Activated T-helper 17 cell treated with anti-CD3 and anti-CD28 coated beads, Interleukin-2, amount 50 U/mL, for 72 hours (primary cell): Measurements from ENCODE around the gene SLC1A3. TPM values are rescaled to one million over a fixed set of nuclear protein-coding genes. Genes with fewer than 3 reads are reported as not detected.

Experiments
- ATAC-seq: fragments of 150-1000 bp; cut with Tn5 transposase; replicated peaks from 2 replicates; pipeline ENCODE4 v1.10.0; 2021; ENCODE audit warnings: mild to moderate bottlenecking, moderate library complexity
- H3K27ac Mint-ChIP-seq: one replicate; pipeline ENCODE4 v1.8.0; 2022; ENCODE audit warnings: mixed read lengths
- H3K27me3 Mint-ChIP-seq: one replicate; pipeline ENCODE4 v1.8.0; 2022; ENCODE audit warnings: mixed read lengths
- H3K36me3 Mint-ChIP-seq: one replicate; pipeline ENCODE4 v1.8.0; 2022; ENCODE audit warnings: low read depth, mild to moderate bottlenecking, mixed read lengths
- H3K4me1 Mint-ChIP-seq: one replicate; pipeline ENCODE4 v1.8.0; 2022; ENCODE audit warnings: mixed read lengths
- H3K4me3 Mint-ChIP-seq: one replicate; pipeline ENCODE4 v1.8.0; 2022; ENCODE audit warnings: mild to moderate bottlenecking, mixed read lengths
- H3K9me3 Mint-ChIP-seq: one replicate; pipeline ENCODE4 v1.8.0; 2022; ENCODE audit warnings: mixed read lengths
- total RNA-seq, 2 donors: library from RNA; stranded (reverse); gene quantifications; one replicate each; pipeline ENCODE4 v1.2.3, GENCODE V29; 2022

The SLC1A3 gene
- total RNA-seq, 2 donors from 2014 or later = 0.26 TPM; not detected in 1

GRCh38 chr5:36610621-36611020, 4.2 kb downstream of the SLC1A3 start:
- ATAC-seq = no peak
- no peak overlapping the region for H3K27ac Mint-ChIP-seq
- H3K27me3 Mint-ChIP-seq = peaks cover 39% of the 10 kb centered on the region
- peaks cover 4% of the 10 kb centered on the region for H3K4me1 Mint-ChIP-seq
- H3K36me3 Mint-ChIP-seq = no peaks in the 10 kb centered on the region
- no peak overlapping the region for H3K4me3 Mint-ChIP-seq
- H3K9me3 Mint-ChIP-seq = peaks cover 3% of the 10 kb centered on the region

DNA sequence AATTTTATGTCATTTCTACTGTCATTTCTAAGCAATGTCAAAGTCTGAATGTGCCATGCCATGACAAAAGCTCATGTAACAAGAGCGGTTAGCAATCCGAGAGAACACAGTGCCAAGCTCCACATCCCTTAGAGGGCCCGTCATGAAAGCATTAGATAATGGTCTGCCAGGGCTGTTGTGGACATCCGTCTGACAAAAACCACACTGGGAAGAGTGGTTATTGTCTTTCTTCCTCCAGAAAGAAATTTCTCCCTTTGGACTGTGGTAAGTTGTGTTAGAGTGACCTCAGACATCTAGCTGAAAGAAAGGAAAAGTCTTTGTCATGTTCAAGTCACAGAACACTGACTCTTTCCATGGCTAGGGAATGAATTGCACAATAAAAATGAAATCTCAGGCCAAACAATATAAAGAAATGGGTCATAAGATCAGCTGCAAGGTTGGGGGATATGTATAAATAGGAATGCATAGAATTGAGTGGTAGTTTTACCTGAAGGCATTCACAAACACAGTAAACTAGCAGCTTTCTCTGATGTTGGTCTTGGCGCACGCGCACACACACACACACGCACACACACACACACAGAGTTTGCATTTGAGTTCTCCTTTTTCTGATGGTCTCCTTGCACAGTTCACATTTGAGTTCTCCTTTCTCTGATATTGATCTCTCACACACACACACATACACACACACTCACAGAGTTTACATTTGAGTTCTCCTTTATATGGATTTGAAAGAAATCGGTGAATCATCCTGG, 5.3 kb downstream of the SLC1A3 start:
- no peak for ATAC-seq
- no peak overlapping the region for H3K27ac Mint-ChIP-seq

DNA sequence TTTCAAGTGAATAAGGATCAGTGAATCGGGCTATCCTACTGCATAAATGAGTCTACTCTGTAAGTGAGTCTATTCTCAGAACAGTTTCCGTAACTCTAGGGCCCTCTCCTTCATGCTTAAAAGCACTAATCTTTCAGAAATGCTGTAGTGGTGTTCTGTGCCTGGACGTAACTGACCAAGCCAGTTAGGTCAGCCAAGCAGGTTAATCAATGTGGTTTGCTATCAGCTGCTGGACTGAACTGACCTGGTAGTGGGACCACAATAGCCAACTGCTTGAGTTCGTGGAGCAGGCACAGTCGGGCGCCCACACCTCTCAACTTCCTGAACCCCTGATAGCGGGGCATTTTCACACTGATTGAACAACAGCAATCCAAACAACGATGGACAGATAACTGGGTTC, 6.8 kb downstream of the SLC1A3 start:
- Mint-ChIP-seq H3K4me1 (no peaks in the 10 kb centered on the region), H3K36me3 (no peaks in the 10 kb centered on the region), H3K9me3 (peaks cover 3% of the 10 kb centered on the region), H3K4me3 (no peak overlapping the region), H3K27ac (no peak overlapping the region), H3K27me3 (peaks cover 38% of the 10 kb centered on the region)
- ATAC-seq = no peak

More for the DNA sequence above, 5.3 kb downstream of the SLC1A3 start:
- H3K4me1 Mint-ChIP-seq = peaks cover under 1% of the 10 kb centered on the region
- H3K27me3 Mint-ChIP-seq = peaks cover 40% of the 10 kb centered on the region
- no peak overlapping the region for H3K4me3 Mint-ChIP-seq
- peaks cover 3% of the 10 kb centered on the region for H3K9me3 Mint-ChIP-seq
- H3K36me3 Mint-ChIP-seq = no peaks in the 10 kb centered on the region

- Mint-ChIP-seq H3K4me3 (no peak overlapping the region), H3K27ac (no peak overlapping the region), H3K9me3 (peaks cover 3% of the 10 kb centered on the region), H3K4me1 (no peaks in the 10 kb centered on the region), H3K27me3 (peaks cover 34% of the 10 kb centered on the region), H3K36me3 (no peaks in the 10 kb centered on the region)
- no peak for ATAC-seq
Observed at GRCh38 chr5:36613771-36614656, 7.6 kb downstream of the SLC1A3 start.

DNA sequence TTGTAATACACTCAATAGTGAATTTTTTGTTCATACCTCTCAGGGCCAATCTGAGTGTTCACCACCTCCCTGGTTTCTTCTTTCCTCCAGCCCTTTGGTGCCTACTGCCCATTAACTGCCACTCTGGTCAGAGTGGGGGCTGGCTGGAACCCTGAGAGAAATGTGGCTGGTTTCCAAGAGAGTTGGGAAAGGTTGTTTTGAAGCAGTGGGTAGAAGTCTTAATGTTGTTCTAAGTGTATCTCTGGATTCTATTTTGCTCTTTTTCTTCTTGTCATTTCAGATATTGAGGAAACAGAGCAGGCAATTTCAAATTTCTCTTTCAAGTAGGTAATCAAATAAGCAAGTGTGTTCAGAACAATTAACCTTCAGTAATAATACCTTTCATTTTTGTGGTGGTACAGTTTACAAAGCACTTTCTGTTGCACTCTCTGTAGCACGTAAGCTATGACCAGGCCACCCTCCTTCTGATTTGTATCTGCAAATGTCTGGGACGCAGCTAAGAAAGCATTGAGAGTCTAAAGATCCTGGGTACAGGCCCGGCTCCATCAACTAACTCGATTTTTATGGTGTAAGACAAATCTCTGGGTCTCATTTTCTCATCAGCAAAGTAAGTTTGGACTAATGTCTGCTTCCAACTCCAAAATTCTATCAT, 8.4 kb downstream of the SLC1A3 start:
- Mint-ChIP-seq H3K36me3 (no peaks in the 10 kb centered on the region), H3K27ac (no peak overlapping the region), H3K4me3 (no peak overlapping the region), H3K9me3 (peaks cover 3% of the 10 kb centered on the region), H3K27me3 (peaks cover 34% of the 10 kb centered on the region), H3K4me1 (no peaks in the 10 kb centered on the region)
- ATAC-seq = no peak

DNA sequence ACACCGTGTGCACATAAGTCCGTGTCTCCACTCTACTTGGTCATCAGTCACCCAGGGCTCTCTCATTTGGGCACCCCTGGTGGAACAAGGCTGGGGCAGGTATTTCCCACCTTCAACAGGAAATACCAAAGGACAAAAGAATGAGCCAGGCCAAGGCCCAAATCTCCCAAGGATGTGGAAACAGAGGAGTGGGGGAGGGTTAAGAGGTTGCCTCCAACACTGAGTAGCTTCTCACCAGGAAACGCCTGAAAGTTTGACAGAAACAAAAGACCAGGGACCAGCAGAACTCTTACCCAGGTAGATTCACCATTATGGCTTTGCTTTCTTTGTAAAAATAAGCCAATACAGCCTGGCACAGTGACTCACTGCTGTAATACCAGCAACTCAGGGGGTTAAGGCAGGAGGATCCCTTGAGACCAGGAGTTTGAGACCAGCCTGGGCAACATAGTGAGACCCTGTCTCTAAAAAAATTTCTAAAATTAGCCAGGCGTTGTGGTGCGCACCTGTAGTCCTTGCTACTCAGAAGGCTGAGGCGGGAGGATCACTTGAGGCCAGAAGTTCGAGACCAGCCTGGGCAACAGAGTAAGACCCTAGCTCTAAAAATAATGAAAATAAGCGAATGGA, 12.7 kb downstream of the SLC1A3 start:
- Mint-ChIP-seq H3K27me3 (peaks cover 22% of the 10 kb centered on the region), H3K9me3 (no peaks in the 10 kb centered on the region), H3K4me3 (no peak overlapping the region), H3K27ac (no peak overlapping the region), H3K36me3 (no peaks in the 10 kb centered on the region), H3K4me1 (no peaks in the 10 kb centered on the region)
- ATAC-seq = no peak

DNA sequence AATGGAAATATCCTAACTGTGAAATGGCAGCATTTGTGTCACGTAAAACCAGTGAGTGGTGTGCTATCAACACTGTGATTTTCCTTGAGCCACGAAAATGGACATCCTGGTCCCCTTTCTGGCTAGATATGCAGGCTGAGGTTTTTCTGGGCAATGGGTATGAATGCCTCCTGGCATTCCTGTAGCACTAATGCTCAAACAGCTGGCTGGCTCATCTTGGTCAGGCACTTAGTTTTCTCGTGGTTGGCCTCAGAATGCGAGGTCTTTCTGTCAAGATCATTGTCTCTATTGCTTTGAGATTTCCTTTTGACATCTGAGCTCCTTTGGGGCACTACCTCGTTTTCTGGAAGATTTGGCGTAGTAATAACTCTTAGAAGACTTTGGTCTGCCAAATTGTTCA, 15.6 kb downstream of the SLC1A3 start:
- no peak for ATAC-seq
- peaks cover 20% of the 10 kb centered on the region for H3K27me3 Mint-ChIP-seq
- no peaks in the 10 kb centered on the region for H3K9me3 Mint-ChIP-seq
- no peak overlapping the region for H3K27ac Mint-ChIP-seq
- H3K4me3 Mint-ChIP-seq = no peak overlapping the region
- H3K36me3 Mint-ChIP-seq = no peaks in the 10 kb centered on the region
- H3K4me1 Mint-ChIP-seq = no peaks in the 10 kb centered on the region

DNA sequence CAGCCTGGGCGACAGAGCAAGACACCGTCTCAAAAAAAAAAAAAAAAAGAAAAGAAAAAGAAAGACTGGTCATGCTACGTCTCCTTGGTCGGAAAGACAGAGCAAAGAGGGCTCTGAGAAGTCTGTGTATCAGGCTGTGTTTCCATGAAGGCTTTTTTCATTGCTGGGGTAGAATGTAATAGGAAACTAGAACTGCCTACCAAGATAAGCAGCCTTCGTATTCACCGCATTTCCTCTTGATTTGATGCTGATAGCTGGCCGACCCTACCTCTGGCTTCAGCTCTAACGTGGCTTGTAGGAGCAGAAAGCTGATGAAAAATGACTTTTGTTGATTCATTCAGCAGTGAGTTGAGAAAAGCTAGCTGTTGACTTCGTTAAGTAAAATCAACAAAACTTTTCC, 17.4 kb downstream of the SLC1A3 start:
- ATAC-seq = no peak
- H3K9me3 Mint-ChIP-seq = no peaks in the 10 kb centered on the region
- H3K36me3 Mint-ChIP-seq = no peaks in the 10 kb centered on the region
- peaks cover 25% of the 10 kb centered on the region for H3K27me3 Mint-ChIP-seq
- H3K4me3 Mint-ChIP-seq = no peak overlapping the region
- no peaks in the 10 kb centered on the region for H3K4me1 Mint-ChIP-seq
- H3K27ac Mint-ChIP-seq = no peak overlapping the region

DNA sequence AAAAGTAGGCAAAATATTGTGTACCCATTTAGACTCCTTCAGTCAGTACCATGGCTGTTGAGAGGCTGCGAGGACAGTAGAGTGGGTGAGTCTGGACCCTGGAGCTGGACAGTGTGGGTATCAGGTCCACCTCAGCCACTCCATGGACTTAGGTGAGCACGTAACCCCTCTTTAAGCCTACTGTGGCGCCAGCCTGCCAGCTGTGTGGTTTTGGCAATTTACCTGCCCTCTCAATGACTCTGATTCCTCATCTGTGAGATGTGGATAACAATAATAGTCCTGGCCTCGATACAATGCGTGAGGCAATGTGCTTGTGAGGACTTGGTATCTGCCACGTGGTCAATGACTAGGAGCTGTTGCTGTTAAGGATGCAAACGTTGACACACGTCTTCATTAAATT, 17.9 kb downstream of the SLC1A3 start:
- no peak for ATAC-seq
- no peaks in the 10 kb centered on the region for H3K4me1 Mint-ChIP-seq
- no peaks in the 10 kb centered on the region for H3K9me3 Mint-ChIP-seq
- H3K4me3 Mint-ChIP-seq = no peak overlapping the region
- H3K27me3 Mint-ChIP-seq = peaks cover 28% of the 10 kb centered on the region
- no peaks in the 10 kb centered on the region for H3K36me3 Mint-ChIP-seq
- H3K27ac Mint-ChIP-seq = no peak overlapping the region

DNA sequence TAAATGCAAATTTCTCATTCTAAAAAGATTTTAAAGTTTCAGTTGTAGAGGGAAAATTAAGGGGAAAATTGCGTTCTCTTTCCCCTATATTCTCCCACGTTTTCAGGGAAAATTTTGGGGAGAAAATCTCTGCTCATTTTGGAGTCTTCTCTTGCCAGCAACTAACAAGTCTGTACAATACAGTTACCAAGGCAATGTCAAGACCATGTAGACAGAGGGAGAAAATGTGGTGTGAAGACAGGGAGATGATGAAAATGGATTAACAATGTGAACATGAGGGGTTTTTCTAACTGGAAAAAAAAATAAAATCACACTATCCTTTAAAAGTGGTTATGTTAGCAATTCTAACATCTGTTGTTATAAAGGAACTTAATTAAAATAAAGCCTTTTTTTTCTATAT, 22.3 kb downstream of the SLC1A3 start:
- H3K4me1 Mint-ChIP-seq = no peaks in the 10 kb centered on the region
- no peak overlapping the region for H3K4me3 Mint-ChIP-seq
- ATAC-seq = no peak
- H3K27me3 Mint-ChIP-seq = peaks cover 34% of the 10 kb centered on the region
- no peaks in the 10 kb centered on the region for H3K9me3 Mint-ChIP-seq
- no peaks in the 10 kb centered on the region for H3K36me3 Mint-ChIP-seq
- H3K27ac Mint-ChIP-seq = no peak overlapping the region

DNA sequence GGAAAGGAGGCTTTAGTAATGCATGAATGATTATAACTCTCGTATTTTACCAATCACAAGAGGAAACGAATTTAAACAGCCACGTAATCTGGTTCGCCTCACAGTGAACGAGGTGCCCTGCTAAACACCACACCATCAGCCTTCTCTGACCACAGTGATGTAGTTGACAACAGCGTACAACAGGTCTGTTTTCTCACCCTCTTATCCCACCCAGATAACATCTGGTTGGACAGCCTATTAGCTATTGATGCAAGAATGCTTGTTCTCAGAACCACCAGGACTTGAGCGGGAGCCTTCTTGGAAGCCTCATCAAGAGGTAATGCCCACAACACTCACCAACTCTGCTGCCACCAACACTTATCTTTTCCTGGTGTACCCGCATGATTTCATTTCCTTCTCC, 23.3 kb downstream of the SLC1A3 start:
- Mint-ChIP-seq H3K4me1 (no peaks in the 10 kb centered on the region), H3K27ac (no peak overlapping the region), H3K36me3 (no peaks in the 10 kb centered on the region), H3K4me3 (no peak overlapping the region), H3K9me3 (no peaks in the 10 kb centered on the region), H3K27me3 (peaks cover 30% of the 10 kb centered on the region)
- ATAC-seq = no peak

DNA sequence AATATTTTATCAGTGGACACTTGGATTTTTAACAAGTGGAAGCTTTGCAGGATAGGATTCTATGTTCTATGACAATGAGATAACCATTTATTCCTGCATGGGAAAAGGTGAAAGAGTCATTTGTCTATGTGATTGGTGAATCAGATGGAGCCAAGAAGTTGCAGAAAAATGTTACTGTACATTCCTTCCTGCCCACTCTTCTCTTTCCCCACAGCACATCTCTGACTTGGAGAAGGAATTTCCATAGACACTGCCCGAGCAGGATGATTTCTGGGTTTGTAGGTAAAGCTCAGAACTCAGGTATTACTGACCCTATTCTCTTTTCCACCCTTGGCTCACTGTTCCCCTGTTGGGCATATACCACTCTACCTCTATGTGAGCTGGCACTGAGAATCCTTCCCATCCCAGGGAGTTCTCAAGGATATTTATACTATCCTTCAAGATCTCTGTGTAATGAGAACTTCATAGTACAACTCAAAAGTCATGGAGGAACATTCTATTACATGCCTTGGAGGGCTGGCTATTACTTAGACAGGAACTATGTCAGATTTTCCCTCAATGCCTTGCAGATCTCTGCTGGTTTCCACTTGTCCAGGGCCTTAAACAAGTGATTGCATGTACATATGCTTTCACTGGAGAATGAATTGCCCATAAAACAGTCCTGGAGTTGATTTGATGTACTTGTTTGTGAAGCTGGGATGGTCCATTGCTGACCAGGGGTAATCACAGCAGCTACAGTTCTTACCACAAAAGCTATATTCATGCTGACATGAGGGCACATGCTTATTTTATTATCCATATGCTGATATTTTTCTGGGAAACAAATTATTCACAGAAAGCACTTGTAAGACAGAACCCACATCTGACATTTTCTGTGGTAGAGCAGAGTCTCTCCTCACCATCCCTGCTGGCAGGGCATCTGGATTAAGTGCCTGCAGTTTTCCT, 24.1 kb downstream of the SLC1A3 start:
- no peaks in the 10 kb centered on the region for H3K4me1 Mint-ChIP-seq
- peaks cover 30% of the 10 kb centered on the region for H3K27me3 Mint-ChIP-seq
- no peaks in the 10 kb centered on the region for H3K9me3 Mint-ChIP-seq
- ATAC-seq = no peak
- no peak overlapping the region for H3K4me3 Mint-ChIP-seq
- no peaks in the 10 kb centered on the region for H3K36me3 Mint-ChIP-seq
- H3K27ac Mint-ChIP-seq = no peak overlapping the region

- Mint-ChIP-seq H3K36me3 (no peaks in the 10 kb centered on the region), H3K27me3 (peaks cover 28% of the 10 kb centered on the region), H3K27ac (no peak overlapping the region), H3K4me1 (no peaks in the 10 kb centered on the region), H3K9me3 (no peaks in the 10 kb centered on the region), H3K4me3 (no peak overlapping the region)
- ATAC-seq = no peak
Observed at GRCh38 chr5:36631154-36631553, 24.7 kb downstream of the SLC1A3 start.
